Mammary epithelial cell (primary cell): ENCODE data around the gene TSLP.

Experiments
- CTCF ChIP-seq, 2 donors: IDR thresholded peaks in 1 of 2; conservative IDR thresholded peaks in 1 of 2; 2 replicates each; pipeline ENCODE4 v1.5.1; 2011 to 2012; ENCODE audit warnings: inconsistent platforms in 2 of 2, low read length in 2 of 2, mild to moderate bottlenecking in 2 of 2, control low read depth in 1 of 2, low read depth in 1 of 2; ENCODE audit not compliant: insufficient read depth in 1 of 2; ENCODE audit errors: extremely low read depth in 1 of 2
- EZH2 ChIP-seq: IDR thresholded peaks from 2 replicates; pipeline ENCODE4 v1.6.1; 2012; ENCODE audit warnings: low read length, inconsistent platforms, borderline replicate concordance

GRCh38 chr5:111075520-111075919, 4.0 kb downstream of the TSLP start:
- TF ChIP-seq CTCF (conservative IDR thresholded peaks at IDR 0.05 in 1 of 2, IDR thresholded peaks at IDR 0.05 in 1 of 2; ENCODE audit: extremely low read depth in 1 of 2, insufficient read depth in 1 of 2, low read depth in 1 of 2, low read length in 2 of 2) (no peak), EZH2 (no peak)
